ENCODE measurements around the gene RANBP3. TPM values are rescaled to one million over a fixed set of nuclear protein-coding genes. Genes with fewer than 3 reads are reported as not detected.

Gene RANBP3
- total RNA-seq, 1 experiment from 2014 or later, result 62.4 TPM

- Histone ChIP-seq H4K20me1 (ENCODE audit: insufficient read depth) (peaks cover 5% of the 10 kb centered on the region; the same call in 1 of the 2 replicates), H3K9ac (ENCODE audit: low read length) (no peak overlapping the region), H3K4me1 (ENCODE audit: control insufficient read depth in 1 of 2, insufficient read depth in 2 of 2, low read length in 2 of 2) (no peaks in the 10 kb centered on the region), H3K9me2 (ENCODE audit: insufficient read depth) (no peaks in the 10 kb centered on the region), H3K4me2 (ENCODE audit: low read length) (no peak overlapping the region), H3K36me3 (ENCODE audit: control insufficient read depth in 1 of 2, insufficient read depth in 2 of 2, low read length in 2 of 2) (peaks cover 0 to 23% of the 10 kb centered on the region in 2 experiments; a peak in 1 of 4 replicates), H2AFZ (ENCODE audit: low read depth, low read length, poor library complexity, severe bottlenecking) (no peak overlapping the region), H3K27ac (ENCODE audit: low read depth, low read length) (no peak overlapping the region), H3K9me3 (ENCODE audit: control insufficient read depth in 1 of 2, insufficient read depth in 1 of 2, low read depth in 1 of 2, low read length in 2 of 2) (no peaks in the 10 kb centered on the region), H3K27me3 (ENCODE audit: insufficient read depth, low read length) (no peaks in the 10 kb centered on the region), H3K79me2 (ENCODE audit: insufficient read depth, low read length) (peaks cover 94% of the 10 kb centered on the region), H3K4me3 (replicated peaks in 1 of 2; ENCODE audit: low read depth in 1 of 2, low read length in 2 of 2) (no peak overlapping the region)
- no peak for DNase-seq (ENCODE audit: low read depth, low spot score)
- no peak for TF ChIP-seq SIN3A (IDR thresholded peaks at IDR 0.05; ENCODE audit: low read depth)
- TF ChIP-seq EZH2phosphoT487 (IDR thresholded peaks at IDR 0.05; ENCODE audit: borderline replicate concordance), result no peak
- TF ChIP-seq SP1 (IDR thresholded peaks at IDR 0.05; ENCODE audit: low read depth), result no peak
- TF ChIP-seq FOSL1 (IDR thresholded peaks at IDR 0.05; ENCODE audit: low read depth), result no peak
- no peak for TF ChIP-seq ZBTB33 (IDR thresholded peaks at IDR 0.05; ENCODE audit: extremely low read depth, insufficient replicate concordance, low read length)
- TF ChIP-seq ZNF274 (IDR thresholded peaks at IDR 0.05; ENCODE audit: low read depth, low read length), result no peak
- no peak for TF ChIP-seq POLR2AphosphoS5 (IDR thresholded peaks at IDR 0.05; ENCODE audit: low read depth, low read length)
- no peak for TF ChIP-seq MAX (IDR thresholded peaks at IDR 0.05)
- no peak for TF ChIP-seq EGR1 (IDR thresholded peaks at IDR 0.05; ENCODE audit: low read depth)
- TF ChIP-seq CBX3 (IDR thresholded peaks at IDR 0.05; ENCODE audit: low read depth), result no peak
- TF ChIP-seq, protein P1, sequence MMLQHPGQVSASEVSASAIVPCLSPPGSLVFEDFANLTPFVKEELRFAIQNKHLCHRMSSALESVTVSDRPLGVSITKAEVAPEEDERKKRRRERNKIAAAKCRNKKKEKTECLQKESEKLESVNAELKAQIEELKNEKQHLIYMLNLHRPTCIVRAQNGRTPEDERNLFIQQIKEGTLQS (IDR thresholded peaks at IDR 0.05), result no peak
- TF ChIP-seq ZFX (IDR thresholded peaks at IDR 0.05), result no peak
- intact Hi-C loops (cut with micrococcal nuclease), result no loop called here
- ChIA-PET CTCF (interaction anchor here (1.3 kb wide), 1 partner anchor 143 kb away, joined by 3 read pairs; the partner anchor contains the start of gene NRTN), POLR2A (no interaction called here), RAD21 (ENCODE audit: low non-redundant PET in 1 of 2, low total read pairs in 2 of 2, uncharacterized antibody in 2 of 2, unreplicated experiment in 2 of 2) (no interaction called here)
- BruUV-seq (replicated peaks), result no TSS peak
- no peak for ATAC-seq
These were observed 30.5 kb downstream of the RANBP3 start for GRCh38 chr19:5947435-5947834.

Data from HCT116 (cell line).